WTC11 (cell line): ENCODE measurements around the gene EBF3. TPM values are rescaled to one million over a fixed set of nuclear protein-coding genes. Genes with fewer than 3 reads are reported as not detected.

Experiments used
- ATAC-seq: fragments of 200-7000 bp; cut with Tn5 transposase; 2 replicates; pipeline ENCODE4 v1.10.0; 2021; ENCODE audit warnings: mild to moderate bottlenecking, moderate library complexity
- CTCF ChIA-PET: fragments of 300-600 bp; sonication (Branson Sonifier 250); formaldehyde crosslinking; loops from one replicate; lab custom pipeline; 2021; ENCODE audit warnings: antibody characterized with exemption; lab: Charles Lee
- POLR2A ChIA-PET: fragments of 350-600 bp; sonication (Branson Sonifier 250); formaldehyde crosslinking; loops from one replicate; lab custom pipeline; 2021; ENCODE audit warnings: antibody characterized with exemption; lab: Charles Lee
- DNase-seq: peaks from one replicate; pipeline ENCODE4 v3.0.0; 2021; ENCODE audit warnings: low spot score
- H3K27ac Mint-ChIP-seq: 2 replicates; pipeline ENCODE4 v1.8.0; 2021; ENCODE audit warnings: mixed read lengths
- H3K27me3 Mint-ChIP-seq: 2 replicates; pipeline ENCODE4 v1.8.0; 2021; ENCODE audit warnings: low read depth, mild to moderate bottlenecking, moderate library complexity, mixed read lengths
- H3K36me3 Mint-ChIP-seq: 2 replicates; pipeline ENCODE4 v1.8.0; 2021; ENCODE audit warnings: mixed read lengths
- H3K4me1 Mint-ChIP-seq: 2 replicates; pipeline ENCODE4 v1.8.0; 2022; ENCODE audit warnings: mixed read lengths
- H3K4me3 Mint-ChIP-seq: 2 replicates; pipeline ENCODE4 v1.8.0; 2021; ENCODE audit warnings: mild to moderate bottlenecking, moderate library complexity, mixed read lengths
- H3K9me3 Mint-ChIP-seq: 2 replicates; pipeline ENCODE4 v1.8.0; 2021; ENCODE audit warnings: mixed read lengths
- ARID4B ChIP-seq: sonication (generic); formaldehyde crosslinking; IDR thresholded peaks from 2 replicates; pipeline ENCODE4 v1.8.0; 2023; ENCODE audit warnings: missing genetic modification reagents, mild to moderate bottlenecking, borderline replicate concordance
- ELF4 ChIP-seq: sonication (generic); formaldehyde crosslinking; IDR thresholded peaks from 2 replicates; pipeline ENCODE4 v1.8.1; 2022; ENCODE audit warnings: low read depth, mild to moderate bottlenecking, moderate library complexity, missing genetic modification reagents
- ETV6 ChIP-seq: sonication (generic); formaldehyde crosslinking; IDR thresholded peaks from 2 replicates; pipeline ENCODE4 v1.8.1; 2022; ENCODE audit warnings: mild to moderate bottlenecking, missing genetic modification reagents
- JAZF1 ChIP-seq: fragments of 250-450 bp; sonication (Bioruptor Pico); IDR thresholded peaks from 2 replicates; pipeline ENCODE4 v1.9.0; 2021; ENCODE audit warnings: moderate library complexity, mild to moderate bottlenecking, inconsistent platforms
- PREB ChIP-seq: sonication (generic); formaldehyde crosslinking; IDR thresholded peaks from 2 replicates; pipeline ENCODE4 v1.8.1; 2022; ENCODE audit warnings: mild to moderate bottlenecking, missing genetic modification reagents, moderate library complexity, borderline replicate concordance
- PRRX2 ChIP-seq: fragments of 250-450 bp; sonication (Bioruptor Pico); IDR thresholded peaks from 2 replicates; pipeline ENCODE4 v1.8.0; 2021; ENCODE audit warnings: mild to moderate bottlenecking
- TP53 ChIP-seq: sonication (generic); formaldehyde crosslinking; IDR thresholded peaks from 2 replicates; pipeline ENCODE4 v1.8.1; 2023; ENCODE audit warnings: mild to moderate bottlenecking, missing genetic modification reagents
- USF2 ChIP-seq: sonication (generic); formaldehyde crosslinking; IDR thresholded peaks from 2 replicates; pipeline ENCODE4 v1.8.1; 2023; ENCODE audit warnings: mild to moderate bottlenecking, missing genetic modification reagents, moderate library complexity
- ZNF232 ChIP-seq: sonication (generic); formaldehyde crosslinking; IDR thresholded peaks from 2 replicates; pipeline ENCODE4 v1.8.0; 2022; ENCODE audit warnings: mild to moderate bottlenecking, missing genetic modification reagents
- ZNF425 ChIP-seq: fragments of 250-450 bp; sonication (Bioruptor Pico); conservative IDR thresholded peaks from 2 replicates; pipeline ENCODE4 v1.9.0; 2021; ENCODE audit warnings: mild to moderate bottlenecking
- total RNA-seq: library from RNA; stranded (reverse); gene quantifications from 3 replicates; pipeline ENCODE4 v1.2.3, GENCODE V29; 2021
- TF ChIP-seq, protein P1 (sequence below): sonication (generic); formaldehyde crosslinking; IDR thresholded peaks from 2 replicates; pipeline ENCODE4 v1.8.0; 2023; ENCODE audit warnings: mild to moderate bottlenecking, missing genetic modification reagents

Gene EBF3
- total RNA-seq, 1 experiment from 2014 or later: 1.2 TPM

DNA sequence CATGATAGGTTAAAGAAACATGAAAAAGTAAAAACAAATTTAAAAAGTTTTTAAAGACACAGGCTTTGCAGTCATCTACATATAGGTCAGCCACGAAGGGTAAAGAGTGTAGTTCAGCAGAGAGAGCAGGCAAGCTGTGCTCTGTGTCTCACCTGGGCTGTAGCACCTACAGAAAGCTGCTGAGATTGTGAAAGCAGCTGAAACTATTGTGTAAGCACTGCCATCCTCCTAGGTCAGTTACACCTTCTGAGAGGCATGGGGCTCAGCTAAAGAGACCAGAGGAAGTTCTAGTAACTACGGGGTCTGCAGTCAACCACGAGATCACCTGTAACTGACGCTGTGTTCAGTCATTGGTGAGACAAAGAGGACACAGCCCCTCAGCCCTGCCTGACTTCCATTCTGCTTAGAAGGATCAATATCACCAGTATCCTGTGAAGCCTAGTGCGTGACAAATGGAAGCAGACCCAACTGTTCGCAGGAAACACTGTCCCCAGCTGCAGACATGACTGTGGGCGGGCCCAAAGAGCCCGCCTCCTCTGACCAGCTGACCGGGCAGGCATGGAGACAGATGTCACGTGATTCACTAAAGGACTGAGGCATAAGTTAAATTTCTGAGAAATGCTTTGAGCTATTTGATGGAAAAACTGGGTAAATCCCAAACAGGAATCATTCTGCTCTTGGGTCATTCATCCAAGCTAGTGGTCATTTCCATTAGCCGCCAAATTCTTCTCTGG is 87.9 kb downstream of the EBF3 start (continued):
- TF ChIP-seq ARID4B (CRISPR knock-in tag) (no peak), ETV6 (no peak), USF2 (CRISPR knock-in tag) (peak; percentile 72)
- TF ChIP-seq, all 79 proteins: peak for 2

GRCh38 chr10:129873351-129873750 is 90.7 kb downstream of the EBF3 start:
- Mint-ChIP-seq H3K9me3 (no peaks in the 10 kb centered on the region), H3K27ac (no peak overlapping the region), H3K4me3 (no peak overlapping the region), H3K4me1 (peaks cover 35% of the 10 kb centered on the region), H3K36me3 (no peaks in the 10 kb centered on the region), H3K27me3 (no peaks in the 10 kb centered on the region)
- TF ChIP-seq, protein P1, sequence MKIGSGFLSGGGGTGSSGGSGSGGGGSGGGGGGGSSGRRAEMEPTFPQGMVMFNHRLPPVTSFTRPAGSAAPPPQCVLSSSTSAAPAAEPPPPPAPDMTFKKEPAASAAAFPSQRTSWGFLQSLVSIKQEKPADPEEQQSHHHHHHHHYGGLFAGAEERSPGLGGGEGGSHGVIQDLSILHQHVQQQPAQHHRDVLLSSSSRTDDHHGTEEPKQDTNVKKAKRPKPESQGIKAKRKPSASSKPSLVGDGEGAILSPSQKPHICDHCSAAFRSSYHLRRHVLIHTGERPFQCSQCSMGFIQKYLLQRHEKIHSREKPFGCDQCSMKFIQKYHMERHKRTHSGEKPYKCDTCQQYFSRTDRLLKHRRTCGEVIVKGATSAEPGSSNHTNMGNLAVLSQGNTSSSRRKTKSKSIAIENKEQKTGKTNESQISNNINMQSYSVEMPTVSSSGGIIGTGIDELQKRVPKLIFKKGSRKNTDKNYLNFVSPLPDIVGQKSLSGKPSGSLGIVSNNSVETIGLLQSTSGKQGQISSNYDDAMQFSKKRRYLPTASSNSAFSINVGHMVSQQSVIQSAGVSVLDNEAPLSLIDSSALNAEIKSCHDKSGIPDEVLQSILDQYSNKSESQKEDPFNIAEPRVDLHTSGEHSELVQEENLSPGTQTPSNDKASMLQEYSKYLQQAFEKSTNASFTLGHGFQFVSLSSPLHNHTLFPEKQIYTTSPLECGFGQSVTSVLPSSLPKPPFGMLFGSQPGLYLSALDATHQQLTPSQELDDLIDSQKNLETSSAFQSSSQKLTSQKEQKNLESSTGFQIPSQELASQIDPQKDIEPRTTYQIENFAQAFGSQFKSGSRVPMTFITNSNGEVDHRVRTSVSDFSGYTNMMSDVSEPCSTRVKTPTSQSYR: no peak
- TF ChIP-seq ZNF425 (CRISPR knock-in tag) (no peak), ELF4 (CRISPR knock-in tag) (no peak), TP53 (CRISPR knock-in tag) (no peak), PRRX2 (CRISPR knock-in tag) (no peak), JAZF1 (CRISPR knock-in tag) (no peak), PREB (no peak), ZNF232 (CRISPR knock-in tag) (no peak)
- no peak for DNase-seq
- ATAC-seq: no peak
- CTCF ChIA-PET: interaction anchor here (0.8 kb wide), 1 partner anchor 15 kb away, joined by 3 read pairs; no protein-coding TSS in a partner anchor
- POLR2A ChIA-PET: no interaction called here
